HL-60 (cell line): ENCODE data around the gene DPH6.

ENCODE experiments used
- DNase-seq, 2 experiments: peaks; one replicate each; pipeline ENCODE4 v3.0.0-alpha.2; 2010 to 2020; ENCODE audit warnings: low read depth in 1 of 2, low spot score in 1 of 2
- H3K27ac ChIP-seq: fragments of 250-450 bp; sonication (Bioruptor Pico); replicated peaks from 2 replicates; pipeline ENCODE4 v1.5.1; 2020; ENCODE audit warnings: mild to moderate bottlenecking, moderate library complexity
- H3K27me3 ChIP-seq: fragments of 250-450 bp; sonication (Bioruptor Pico); 2 replicates; pipeline ENCODE4 v1.5.1; 2021; ENCODE audit warnings: mild to moderate bottlenecking, moderate library complexity; ENCODE audit not compliant: insufficient read depth, poor library complexity, severe bottlenecking
- H3K4me3 ChIP-seq: replicated peaks from 2 replicates; pipeline ENCODE4 v1.5.1; 2011; ENCODE audit warnings: mild to moderate bottlenecking, control low read depth, low read length; ENCODE audit not compliant: insufficient read depth
- GABPA ChIP-seq: IDR thresholded peaks from 2 replicates; pipeline ENCODE4 v1.6.1; 2012; ENCODE audit warnings: low read depth
- POLR2AphosphoS5 ChIP-seq: IDR thresholded peaks from 2 replicates; pipeline ENCODE4 v1.6.1; 2012; ENCODE audit warnings: low read depth
- SPI1 ChIP-seq: IDR thresholded peaks from 2 replicates; pipeline ENCODE4 v1.6.1; 2012; ENCODE audit warnings: low read depth, mild to moderate bottlenecking, borderline replicate concordance
- TF ChIP-seq, protein P1 (sequence below): IDR thresholded peaks from 2 replicates; pipeline ENCODE4 v1.6.1; 2012; ENCODE audit warnings: low read depth; ENCODE audit not compliant: insufficient replicate concordance
- TF ChIP-seq, protein P2 (sequence below): IDR thresholded peaks from one replicate; pipeline ENCODE4 v1.5.1; 2011; ENCODE audit warnings: low read length, control low read depth, inconsistent platforms; ENCODE audit not compliant: insufficient read depth

DPH6 gene

DNA sequence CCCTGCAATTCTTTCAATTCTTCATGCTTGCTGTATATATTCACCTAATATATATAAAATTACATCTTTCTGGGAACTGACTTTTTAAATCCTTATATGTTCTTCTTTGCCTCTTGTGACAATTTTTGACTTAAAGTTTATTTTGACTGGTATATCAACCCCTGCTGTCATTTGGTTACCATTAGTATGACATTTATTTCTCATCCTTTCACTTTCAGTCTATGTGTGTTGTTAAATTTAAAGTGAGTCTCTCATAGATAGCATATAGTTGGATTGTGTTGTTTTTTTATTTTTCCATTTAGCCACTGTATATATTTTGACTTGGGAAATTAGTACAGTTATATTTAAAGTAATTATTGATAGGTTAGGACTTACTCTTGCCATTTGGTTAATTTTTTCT lies 194.9 kb downstream of the DPH6 start:
- DNase-seq = no peak
- no peak for TF ChIP-seq GABPA
- TF ChIP-seq, protein P1, sequence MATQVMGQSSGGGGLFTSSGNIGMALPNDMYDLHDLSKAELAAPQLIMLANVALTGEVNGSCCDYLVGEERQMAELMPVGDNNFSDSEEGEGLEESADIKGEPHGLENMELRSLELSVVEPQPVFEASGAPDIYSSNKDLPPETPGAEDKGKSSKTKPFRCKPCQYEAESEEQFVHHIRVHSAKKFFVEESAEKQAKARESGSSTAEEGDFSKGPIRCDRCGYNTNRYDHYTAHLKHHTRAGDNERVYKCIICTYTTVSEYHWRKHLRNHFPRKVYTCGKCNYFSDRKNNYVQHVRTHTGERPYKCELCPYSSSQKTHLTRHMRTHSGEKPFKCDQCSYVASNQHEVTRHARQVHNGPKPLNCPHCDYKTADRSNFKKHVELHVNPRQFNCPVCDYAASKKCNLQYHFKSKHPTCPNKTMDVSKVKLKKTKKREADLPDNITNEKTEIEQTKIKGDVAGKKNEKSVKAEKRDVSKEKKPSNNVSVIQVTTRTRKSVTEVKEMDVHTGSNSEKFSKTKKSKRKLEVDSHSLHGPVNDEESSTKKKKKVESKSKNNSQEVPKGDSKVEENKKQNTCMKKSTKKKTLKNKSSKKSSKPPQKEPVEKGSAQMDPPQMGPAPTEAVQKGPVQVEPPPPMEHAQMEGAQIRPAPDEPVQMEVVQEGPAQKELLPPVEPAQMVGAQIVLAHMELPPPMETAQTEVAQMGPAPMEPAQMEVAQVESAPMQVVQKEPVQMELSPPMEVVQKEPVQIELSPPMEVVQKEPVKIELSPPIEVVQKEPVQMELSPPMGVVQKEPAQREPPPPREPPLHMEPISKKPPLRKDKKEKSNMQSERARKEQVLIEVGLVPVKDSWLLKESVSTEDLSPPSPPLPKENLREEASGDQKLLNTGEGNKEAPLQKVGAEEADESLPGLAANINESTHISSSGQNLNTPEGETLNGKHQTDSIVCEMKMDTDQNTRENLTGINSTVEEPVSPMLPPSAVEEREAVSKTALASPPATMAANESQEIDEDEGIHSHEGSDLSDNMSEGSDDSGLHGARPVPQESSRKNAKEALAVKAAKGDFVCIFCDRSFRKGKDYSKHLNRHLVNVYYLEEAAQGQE = no peak
- no peak for TF ChIP-seq POLR2AphosphoS5
- no peak for TF ChIP-seq SPI1
- TF ChIP-seq, protein P2, sequence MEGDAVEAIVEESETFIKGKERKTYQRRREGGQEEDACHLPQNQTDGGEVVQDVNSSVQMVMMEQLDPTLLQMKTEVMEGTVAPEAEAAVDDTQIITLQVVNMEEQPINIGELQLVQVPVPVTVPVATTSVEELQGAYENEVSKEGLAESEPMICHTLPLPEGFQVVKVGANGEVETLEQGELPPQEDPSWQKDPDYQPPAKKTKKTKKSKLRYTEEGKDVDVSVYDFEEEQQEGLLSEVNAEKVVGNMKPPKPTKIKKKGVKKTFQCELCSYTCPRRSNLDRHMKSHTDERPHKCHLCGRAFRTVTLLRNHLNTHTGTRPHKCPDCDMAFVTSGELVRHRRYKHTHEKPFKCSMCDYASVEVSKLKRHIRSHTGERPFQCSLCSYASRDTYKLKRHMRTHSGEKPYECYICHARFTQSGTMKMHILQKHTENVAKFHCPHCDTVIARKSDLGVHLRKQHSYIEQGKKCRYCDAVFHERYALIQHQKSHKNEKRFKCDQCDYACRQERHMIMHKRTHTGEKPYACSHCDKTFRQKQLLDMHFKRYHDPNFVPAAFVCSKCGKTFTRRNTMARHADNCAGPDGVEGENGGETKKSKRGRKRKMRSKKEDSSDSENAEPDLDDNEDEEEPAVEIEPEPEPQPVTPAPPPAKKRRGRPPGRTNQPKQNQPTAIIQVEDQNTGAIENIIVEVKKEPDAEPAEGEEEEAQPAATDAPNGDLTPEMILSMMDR = no peak
- no peaks in the 10 kb centered on the region for H3K27me3 ChIP-seq
- no peak overlapping the region for H3K4me3 ChIP-seq
- H3K27ac ChIP-seq = no peak overlapping the region

DNA sequence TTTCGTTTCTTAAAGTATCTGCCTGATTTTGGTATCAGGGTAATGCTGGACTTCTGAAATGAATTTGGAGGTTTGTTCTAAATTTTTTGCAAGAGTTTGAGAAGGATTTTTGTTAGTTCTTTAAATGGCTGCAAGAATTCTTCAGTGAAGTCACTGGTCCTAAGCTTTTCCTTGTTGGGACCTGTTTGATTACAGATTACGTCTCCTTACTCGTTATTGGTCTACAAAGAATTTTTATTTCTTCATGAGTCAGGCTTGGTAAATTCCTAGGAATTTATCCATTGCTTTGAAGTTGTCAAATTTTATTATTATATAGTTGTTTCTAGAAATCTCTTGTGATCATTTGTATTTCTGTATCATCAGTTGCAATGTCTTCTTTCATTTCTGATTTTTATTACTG lies 196.0 kb downstream of the DPH6 start:
- H3K27ac ChIP-seq = no peak overlapping the region
- TF ChIP-seq, protein P2 = no peak
- TF ChIP-seq GABPA (no peak), POLR2AphosphoS5 (no peak), SPI1 (no peak)
- TF ChIP-seq, protein P1 = no peak
- no peak for DNase-seq

DNA sequence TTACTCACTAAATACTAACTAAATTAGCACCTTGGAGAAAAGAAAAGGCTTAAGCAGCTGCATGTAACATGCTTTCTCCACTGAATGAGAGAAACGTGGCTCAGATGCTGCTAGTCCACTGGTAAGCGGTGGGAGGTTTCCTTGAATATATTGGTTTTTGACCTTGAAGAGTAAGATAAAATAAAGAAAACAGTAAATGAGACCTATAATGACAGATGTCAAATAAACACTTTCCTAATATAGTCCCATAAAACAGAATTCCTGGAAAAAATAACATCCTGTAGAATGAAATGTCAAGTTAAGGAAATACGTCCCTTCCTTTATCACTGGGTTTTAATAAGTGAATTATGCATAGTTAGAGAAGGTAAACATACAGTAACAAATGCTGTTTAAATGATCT lies 215.0 kb downstream of the DPH6 start:
- TF ChIP-seq, protein P1 = no peak
- no peak for TF ChIP-seq GABPA
- TF ChIP-seq, protein P2 = no peak
- no peak for TF ChIP-seq SPI1
- TF ChIP-seq POLR2AphosphoS5 = no peak
- DNase-seq = no peak
- Histone ChIP-seq H3K27ac (no peak overlapping the region), H3K27me3 (no peaks in the 10 kb centered on the region), H3K4me3 (no peak overlapping the region)

More for the DNA sequence above, 196.0 kb downstream of the DPH6 start:
- H3K4me3 ChIP-seq = no peak overlapping the region
- no peaks in the 10 kb centered on the region for H3K27me3 ChIP-seq
